ENCODE measurements around the gene SH3PXD2A.

DNA sequence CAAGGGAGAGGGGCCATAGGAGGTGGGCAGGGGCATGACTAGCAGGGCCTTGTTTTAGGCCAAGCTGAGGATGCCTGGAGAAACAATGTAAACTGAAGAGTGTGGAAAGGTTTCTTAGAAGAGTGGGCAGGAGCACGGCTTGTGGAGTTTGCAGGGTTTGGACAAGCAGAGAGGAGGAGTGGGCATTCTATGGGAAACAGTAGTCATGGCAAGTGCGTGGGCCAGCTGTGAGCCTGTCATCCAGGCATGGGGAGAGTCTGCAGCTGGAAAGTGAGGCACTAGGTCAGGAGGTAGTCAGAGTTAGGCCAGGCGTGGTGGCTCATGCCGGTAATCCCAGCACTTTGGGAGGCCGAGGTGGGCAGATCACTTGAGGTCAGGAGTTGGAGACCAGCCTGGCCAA is 130.1 kb downstream of the SH3PXD2A start:
- TF ChIP-seq, protein P1, sequence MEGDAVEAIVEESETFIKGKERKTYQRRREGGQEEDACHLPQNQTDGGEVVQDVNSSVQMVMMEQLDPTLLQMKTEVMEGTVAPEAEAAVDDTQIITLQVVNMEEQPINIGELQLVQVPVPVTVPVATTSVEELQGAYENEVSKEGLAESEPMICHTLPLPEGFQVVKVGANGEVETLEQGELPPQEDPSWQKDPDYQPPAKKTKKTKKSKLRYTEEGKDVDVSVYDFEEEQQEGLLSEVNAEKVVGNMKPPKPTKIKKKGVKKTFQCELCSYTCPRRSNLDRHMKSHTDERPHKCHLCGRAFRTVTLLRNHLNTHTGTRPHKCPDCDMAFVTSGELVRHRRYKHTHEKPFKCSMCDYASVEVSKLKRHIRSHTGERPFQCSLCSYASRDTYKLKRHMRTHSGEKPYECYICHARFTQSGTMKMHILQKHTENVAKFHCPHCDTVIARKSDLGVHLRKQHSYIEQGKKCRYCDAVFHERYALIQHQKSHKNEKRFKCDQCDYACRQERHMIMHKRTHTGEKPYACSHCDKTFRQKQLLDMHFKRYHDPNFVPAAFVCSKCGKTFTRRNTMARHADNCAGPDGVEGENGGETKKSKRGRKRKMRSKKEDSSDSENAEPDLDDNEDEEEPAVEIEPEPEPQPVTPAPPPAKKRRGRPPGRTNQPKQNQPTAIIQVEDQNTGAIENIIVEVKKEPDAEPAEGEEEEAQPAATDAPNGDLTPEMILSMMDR (IDR thresholded peaks at IDR 0.05), result no peak
- no peak for TF ChIP-seq POLR2AphosphoS5 (IDR thresholded peaks at IDR 0.05)

Measured in sigmoid colon (tissue), 4 donors.